Lung (tissue), 12 donors: ENCODE data around the gene NABP1. TPM values are rescaled to one million over a fixed set of nuclear protein-coding genes. Genes with fewer than 3 reads are reported as not detected.

Experiments used
- ATAC-seq: fragments of 200-7000 bp; cut with Tn5 transposase; one replicate; pipeline ENCODE4 v1.9.1; 2020; ENCODE audit warnings: moderate number of reproducible peaks; ENCODE audit not compliant: insufficient read depth, low FRiP score
- DNase-seq, 3 donors: peaks; one replicate each; pipeline ENCODE4 v3.0.0-alpha.2; 2013 to 2017
- H3K27ac ChIP-seq, 2 donors: one replicate each; pipeline ENCODE4 v1.5.1; 2013; ENCODE audit warnings: mild to moderate bottlenecking in 2 of 2, moderate library complexity in 2 of 2, control low read depth in 1 of 2, inconsistent platforms in 1 of 2, low read depth in 1 of 2, low read length in 1 of 2
- H3K27me3 ChIP-seq, 3 donors: one replicate each; pipeline ENCODE4 v1.5.1; 2013; ENCODE audit warnings: low read length in 2 of 3; ENCODE audit not compliant: control insufficient read depth in 3 of 3, insufficient read depth in 3 of 3
- H3K36me3 ChIP-seq, 4 donors: one replicate each; pipeline ENCODE4 v1.5.1; 2013; ENCODE audit warnings: low read length in 4 of 4, mild to moderate bottlenecking in 1 of 4, moderate library complexity in 1 of 4; ENCODE audit not compliant: control insufficient read depth in 4 of 4, insufficient read depth in 4 of 4
- H3K4me1 ChIP-seq, 5 donors: one replicate each; pipeline ENCODE4 v1.5.1; 2013; ENCODE audit warnings: low read length in 5 of 5, mild to moderate bottlenecking in 2 of 5, moderate library complexity in 1 of 5; ENCODE audit not compliant: control insufficient read depth in 5 of 5, insufficient read depth in 5 of 5
- H3K4me3 ChIP-seq: one replicate; pipeline ENCODE4 v1.5.1; 2013; ENCODE audit warnings: mild to moderate bottlenecking, control low read depth, moderate library complexity
- H3K9ac ChIP-seq, 2 donors: one replicate each; pipeline ENCODE4 v1.5.1; 2013; ENCODE audit warnings: low read length in 2 of 2, control low read depth in 1 of 2; ENCODE audit not compliant: insufficient read depth in 1 of 2
- H3K9me3 ChIP-seq, 4 donors: one replicate each; pipeline ENCODE4 v1.5.1; 2013; ENCODE audit warnings: low read length in 3 of 4, mild to moderate bottlenecking in 1 of 4, moderate library complexity in 1 of 4; ENCODE audit not compliant: control insufficient read depth in 4 of 4, insufficient read depth in 3 of 4
- WGBS, 2 donors: extraction: QIAGEN DNeasy Blood & Tissue Kit; methylation state at CpG; one replicate each; pipeline ENCODE4 v1.1.7; 2013; 5-methylcytosine and 5-hydroxymethylcytosine counted together
- polyA plus RNA-seq, 2 donors: library from polyadenylated mRNA; stranded (reverse); fragments of 200-250 nt; gene quantifications; one replicate each; pipeline ENCODE4 v1.2.1, GENCODE V29; 2013
- total RNA-seq, 2 donors: library from RNA; depleted of rRNA in 1 of 2; stranded (reverse); fragments of >200 nt in 1 of 2; gene quantifications; one replicate each; pipeline ENCODE4 v1.2.1, GENCODE V29; 2014 to 2021
- TF ChIP-seq, protein P1 (sequence below): IDR thresholded peaks from 2 replicates; pipeline ENCODE4 v1.5.1; 2012; ENCODE audit warnings: mild to moderate bottlenecking; ENCODE audit errors: control extremely low read depth, extremely low read depth
- donor health status: control.
- donor health status: control.
- donor health status: Bipolar disorder and iron deficiency.
- donor health status: healthy.
- donor health status: DM: yes; HTN: yes; CAD: no.

NABP1 gene
- total and polyA plus RNA-seq, 4 donors, result 22.5 to 66.3 (median 49.1) TPM

DNA sequence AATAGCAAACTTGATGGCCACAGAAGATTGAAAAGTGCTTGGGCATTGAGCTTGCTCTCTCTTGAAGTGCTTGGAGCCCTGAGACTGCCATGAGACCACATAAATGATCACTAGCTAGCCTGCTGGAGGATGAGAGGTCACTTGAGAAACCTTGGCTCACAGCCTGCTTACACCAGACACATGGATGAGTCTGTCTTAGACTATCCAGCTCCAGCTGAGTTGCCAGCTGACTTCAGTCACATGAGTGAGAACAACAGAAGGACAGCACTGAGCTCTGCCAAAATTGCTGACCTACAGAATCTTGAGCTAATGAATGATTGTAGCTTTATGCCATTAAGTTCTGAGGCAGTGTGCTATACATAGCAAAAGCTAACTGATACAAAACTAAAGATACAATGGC, 18.1 kb downstream of the NABP1 start:
- Histone ChIP-seq H3K27me3 (no peaks in the 10 kb centered on the region), H3K27ac (no peak overlapping the region), H3K9me3 (peaks cover 0 to 2% (median 0%) of the 10 kb centered on the region in 4 donors), H3K36me3 (no peaks in the 10 kb centered on the region), H3K9ac (no peak overlapping the region), H3K4me1 (peaks cover 0 to 8% (median 2%) of the 10 kb centered on the region in 5 donors), H3K4me3 (no peak overlapping the region)
- peak; percentile 63 to 84 (median 72) for DNase-seq
- peak; percentile 10 for ATAC-seq
- TF ChIP-seq, protein P1, sequence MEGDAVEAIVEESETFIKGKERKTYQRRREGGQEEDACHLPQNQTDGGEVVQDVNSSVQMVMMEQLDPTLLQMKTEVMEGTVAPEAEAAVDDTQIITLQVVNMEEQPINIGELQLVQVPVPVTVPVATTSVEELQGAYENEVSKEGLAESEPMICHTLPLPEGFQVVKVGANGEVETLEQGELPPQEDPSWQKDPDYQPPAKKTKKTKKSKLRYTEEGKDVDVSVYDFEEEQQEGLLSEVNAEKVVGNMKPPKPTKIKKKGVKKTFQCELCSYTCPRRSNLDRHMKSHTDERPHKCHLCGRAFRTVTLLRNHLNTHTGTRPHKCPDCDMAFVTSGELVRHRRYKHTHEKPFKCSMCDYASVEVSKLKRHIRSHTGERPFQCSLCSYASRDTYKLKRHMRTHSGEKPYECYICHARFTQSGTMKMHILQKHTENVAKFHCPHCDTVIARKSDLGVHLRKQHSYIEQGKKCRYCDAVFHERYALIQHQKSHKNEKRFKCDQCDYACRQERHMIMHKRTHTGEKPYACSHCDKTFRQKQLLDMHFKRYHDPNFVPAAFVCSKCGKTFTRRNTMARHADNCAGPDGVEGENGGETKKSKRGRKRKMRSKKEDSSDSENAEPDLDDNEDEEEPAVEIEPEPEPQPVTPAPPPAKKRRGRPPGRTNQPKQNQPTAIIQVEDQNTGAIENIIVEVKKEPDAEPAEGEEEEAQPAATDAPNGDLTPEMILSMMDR, result no peak

DNA sequence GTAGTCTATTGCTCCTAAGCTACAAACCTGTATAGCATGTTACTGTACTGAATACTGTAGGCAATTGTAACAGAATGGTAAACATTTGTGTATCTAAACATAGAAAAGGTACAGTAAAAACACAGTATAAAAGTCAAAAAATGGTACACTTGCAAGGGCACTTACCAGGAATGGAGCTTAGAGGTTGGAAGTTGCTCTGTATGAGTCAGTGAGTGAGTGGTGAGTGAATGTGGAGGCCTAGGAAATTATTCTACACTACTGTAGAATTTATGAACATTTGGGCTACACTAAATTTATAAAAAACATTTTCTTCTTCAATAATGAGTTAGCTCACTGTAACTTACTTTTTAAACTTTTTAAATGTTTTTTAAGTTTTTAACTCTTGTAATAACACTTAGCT, 19.0 kb downstream of the NABP1 start:
- Histone ChIP-seq H3K9ac (no peak overlapping the region), H3K27ac (no peak overlapping the region), H3K4me1 (peaks cover 0 to 3% (median 0%) of the 10 kb centered on the region in 5 donors), H3K9me3 (peaks cover 0 to 2% (median under 1%) of the 10 kb centered on the region in 4 donors), H3K36me3 (no peaks in the 10 kb centered on the region), H3K27me3 (no peaks in the 10 kb centered on the region), H3K4me3 (no peak overlapping the region)
- TF ChIP-seq, protein P1, result no peak
- ATAC-seq (no peak), DNase-seq (no peak)

DNA sequence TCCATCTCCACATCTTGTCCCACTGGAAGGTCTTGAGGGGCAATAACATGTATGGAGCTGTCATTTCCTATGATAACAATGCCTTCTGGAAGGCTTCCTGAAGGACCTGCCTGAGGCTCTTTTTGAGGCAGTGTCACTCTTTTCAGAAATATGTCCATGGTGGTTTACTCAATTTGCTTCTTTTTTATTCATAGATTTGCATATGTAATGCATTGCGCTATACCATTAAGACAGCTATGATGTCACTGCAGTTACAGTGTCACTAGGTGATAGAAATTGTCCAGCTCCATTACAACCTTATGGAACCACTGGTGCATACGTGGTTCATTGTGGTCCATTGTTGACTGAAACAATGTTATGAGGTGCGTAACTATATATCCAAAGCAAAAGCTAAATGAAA, 19.9 kb downstream of the NABP1 start:
- 95 to 98% methylated on average over 3 of the region's 3 CpGs for WGBS, 2 donors
- H3K36me3 ChIP-seq, result no peaks in the 10 kb centered on the region

More for the DNA sequence above, 19.9 kb downstream of the NABP1 start:
- Histone ChIP-seq H3K9ac (no peak overlapping the region), H3K9me3 (peaks cover 0 to 2% (median under 1%) of the 10 kb centered on the region in 4 donors), H3K27ac (no peak overlapping the region), H3K4me1 (peaks cover 0 to 3% (median 0%) of the 10 kb centered on the region in 5 donors), H3K4me3 (no peak overlapping the region), H3K27me3 (no peaks in the 10 kb centered on the region)
- ATAC-seq (no peak), DNase-seq (no peak)
- TF ChIP-seq, protein P1, result no peak
